Esophagus muscularis mucosa (tissue), 3 donors: Measurements from ENCODE around the gene MTO1.

Experiments
- CTCF ChIP-seq, 3 experiments: fragments of 200-600 bp in 2 of 3; fragments of 450-650 bp in 1 of 3; sonication (generic) in 2 of 3; IDR thresholded peaks; one replicate each; pipeline ENCODE4 v1.5.1; 2017 to 2019; ENCODE audit warnings: antibody characterized with exemption in 3 of 3, mild to moderate bottlenecking in 2 of 3, moderate library complexity in 1 of 3
- EP300 ChIP-seq: sonication (generic); formaldehyde crosslinking; IDR thresholded peaks from one replicate; pipeline ENCODE4 v1.6.1; 2017; ENCODE audit warnings: antibody characterized with exemption

GRCh38 chr6:73487473-73487872 lies 25.9 kb downstream of the MTO1 start:
- TF ChIP-seq CTCF (IDR thresholded peaks at IDR 0.05) (no peak), EP300 (no peak)
